ENCODE data around the gene SOSTDC1.

The SOSTDC1 gene

DNA sequence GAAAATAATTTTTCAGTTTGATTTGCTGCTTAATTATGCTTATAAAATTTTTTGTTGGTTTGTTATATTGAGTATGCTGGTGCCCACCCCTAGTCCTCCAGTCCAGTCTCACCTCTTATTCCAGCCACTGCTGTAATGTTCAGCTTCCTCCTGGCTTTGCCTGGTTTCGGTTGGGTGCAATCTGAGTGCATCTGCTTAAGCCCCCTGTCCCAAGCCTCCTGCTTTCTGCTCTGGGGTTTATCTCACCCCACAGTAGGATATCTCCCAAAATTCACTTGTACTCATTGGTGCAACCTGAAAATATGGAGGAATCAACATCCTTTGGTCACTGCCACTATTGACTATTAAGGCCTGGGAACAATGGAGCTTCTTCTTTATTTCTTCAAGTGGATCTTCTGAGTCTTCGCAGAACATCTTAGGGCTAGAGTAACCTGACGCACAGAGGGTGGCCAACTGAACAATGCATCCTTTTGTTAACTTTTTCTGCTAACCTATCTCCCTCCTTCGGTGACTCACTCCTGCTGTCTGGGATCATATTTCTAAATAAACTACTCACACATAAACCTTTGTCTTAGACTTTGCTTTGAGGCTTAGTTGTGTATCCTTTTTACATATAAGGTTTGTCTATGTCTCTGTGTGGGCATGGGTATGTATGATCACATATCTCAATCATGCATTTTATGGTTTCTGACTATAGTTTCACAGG lies 19.1 kb upstream of the SOSTDC1 start:
- TF ChIP-seq YY1 (IDR thresholded peaks at IDR 0.05; ENCODE audit: low read depth) (no peak), TEAD4 (IDR thresholded peaks at IDR 0.05) (no peak), TCF12 (IDR thresholded peaks at IDR 0.05; ENCODE audit: low read depth) (0 out of 2 replicates have a peak, but pooled peaks have one; percentile 33), EP300 (IDR thresholded peaks at IDR 0.05; ENCODE audit: borderline replicate concordance) (peak; percentile 61; the same call in 1 of the 2 replicates)

DNA sequence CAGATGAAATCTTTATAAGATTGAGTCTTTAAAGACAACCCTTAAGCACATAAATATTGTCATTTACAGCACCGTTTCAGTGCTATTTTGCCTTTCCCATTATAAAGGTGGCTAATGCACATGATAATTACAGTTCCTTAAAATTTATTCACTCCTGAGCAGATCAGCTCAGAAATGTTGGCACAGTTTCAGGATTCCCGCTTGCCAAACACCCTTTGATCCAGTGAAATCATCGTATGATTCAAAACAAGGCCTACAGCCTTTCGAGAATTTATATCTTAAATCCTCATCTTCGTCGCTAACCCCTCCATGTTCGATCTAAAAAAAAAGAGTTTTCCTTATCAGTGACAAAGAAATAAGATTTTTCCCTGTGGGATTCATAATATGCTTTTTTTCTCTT lies 14.1 kb upstream of the SOSTDC1 start:
- TF ChIP-seq TCF12 (IDR thresholded peaks at IDR 0.05; ENCODE audit: low read depth) = no peak
- TF ChIP-seq ZBTB7A (IDR thresholded peaks at IDR 0.05; ENCODE audit: low read depth) = no peak
- TF ChIP-seq, protein P1, sequence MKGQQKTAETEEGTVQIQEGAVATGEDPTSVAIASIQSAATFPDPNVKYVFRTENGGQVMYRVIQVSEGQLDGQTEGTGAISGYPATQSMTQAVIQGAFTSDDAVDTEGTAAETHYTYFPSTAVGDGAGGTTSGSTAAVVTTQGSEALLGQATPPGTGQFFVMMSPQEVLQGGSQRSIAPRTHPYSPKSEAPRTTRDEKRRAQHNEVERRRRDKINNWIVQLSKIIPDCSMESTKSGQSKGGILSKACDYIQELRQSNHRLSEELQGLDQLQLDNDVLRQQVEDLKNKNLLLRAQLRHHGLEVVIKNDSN (IDR thresholded peaks at IDR 0.05) = no peak
- TF ChIP-seq CREB1 (IDR thresholded peaks at IDR 0.05; ENCODE audit: low read depth) = no peak
- TF ChIP-seq, protein P2, sequence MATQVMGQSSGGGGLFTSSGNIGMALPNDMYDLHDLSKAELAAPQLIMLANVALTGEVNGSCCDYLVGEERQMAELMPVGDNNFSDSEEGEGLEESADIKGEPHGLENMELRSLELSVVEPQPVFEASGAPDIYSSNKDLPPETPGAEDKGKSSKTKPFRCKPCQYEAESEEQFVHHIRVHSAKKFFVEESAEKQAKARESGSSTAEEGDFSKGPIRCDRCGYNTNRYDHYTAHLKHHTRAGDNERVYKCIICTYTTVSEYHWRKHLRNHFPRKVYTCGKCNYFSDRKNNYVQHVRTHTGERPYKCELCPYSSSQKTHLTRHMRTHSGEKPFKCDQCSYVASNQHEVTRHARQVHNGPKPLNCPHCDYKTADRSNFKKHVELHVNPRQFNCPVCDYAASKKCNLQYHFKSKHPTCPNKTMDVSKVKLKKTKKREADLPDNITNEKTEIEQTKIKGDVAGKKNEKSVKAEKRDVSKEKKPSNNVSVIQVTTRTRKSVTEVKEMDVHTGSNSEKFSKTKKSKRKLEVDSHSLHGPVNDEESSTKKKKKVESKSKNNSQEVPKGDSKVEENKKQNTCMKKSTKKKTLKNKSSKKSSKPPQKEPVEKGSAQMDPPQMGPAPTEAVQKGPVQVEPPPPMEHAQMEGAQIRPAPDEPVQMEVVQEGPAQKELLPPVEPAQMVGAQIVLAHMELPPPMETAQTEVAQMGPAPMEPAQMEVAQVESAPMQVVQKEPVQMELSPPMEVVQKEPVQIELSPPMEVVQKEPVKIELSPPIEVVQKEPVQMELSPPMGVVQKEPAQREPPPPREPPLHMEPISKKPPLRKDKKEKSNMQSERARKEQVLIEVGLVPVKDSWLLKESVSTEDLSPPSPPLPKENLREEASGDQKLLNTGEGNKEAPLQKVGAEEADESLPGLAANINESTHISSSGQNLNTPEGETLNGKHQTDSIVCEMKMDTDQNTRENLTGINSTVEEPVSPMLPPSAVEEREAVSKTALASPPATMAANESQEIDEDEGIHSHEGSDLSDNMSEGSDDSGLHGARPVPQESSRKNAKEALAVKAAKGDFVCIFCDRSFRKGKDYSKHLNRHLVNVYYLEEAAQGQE (IDR thresholded peaks at IDR 0.05; ENCODE audit: low read depth) = no peak
- TF ChIP-seq CEBPB (IDR thresholded peaks at IDR 0.05) = no peak
- no peak for TF ChIP-seq YY1 (IDR thresholded peaks at IDR 0.05; ENCODE audit: low read depth)
- TF ChIP-seq EGR1 (IDR thresholded peaks at IDR 0.05) = no peak
- TF ChIP-seq, protein P3, sequence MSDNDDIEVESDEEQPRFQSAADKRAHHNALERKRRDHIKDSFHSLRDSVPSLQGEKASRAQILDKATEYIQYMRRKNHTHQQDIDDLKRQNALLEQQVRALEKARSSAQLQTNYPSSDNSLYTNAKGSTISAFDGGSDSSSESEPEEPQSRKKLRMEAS (IDR thresholded peaks at IDR 0.05) = no peak
- TF ChIP-seq EP300 (IDR thresholded peaks at IDR 0.05; ENCODE audit: borderline replicate concordance) = no peak
- TF ChIP-seq TAF1 (IDR thresholded peaks at IDR 0.05; ENCODE audit: low read depth) = no peak
- TF ChIP-seq RAD21 (IDR thresholded peaks at IDR 0.05; ENCODE audit: low read depth) = no peak
- TF ChIP-seq TEAD4 (IDR thresholded peaks at IDR 0.05) = no peak
- no peak for TF ChIP-seq NFIC (IDR thresholded peaks at IDR 0.05)
- no peak for TF ChIP-seq FOXM1 (IDR thresholded peaks at IDR 0.05; ENCODE audit: borderline replicate concordance, low read depth)

DNA sequence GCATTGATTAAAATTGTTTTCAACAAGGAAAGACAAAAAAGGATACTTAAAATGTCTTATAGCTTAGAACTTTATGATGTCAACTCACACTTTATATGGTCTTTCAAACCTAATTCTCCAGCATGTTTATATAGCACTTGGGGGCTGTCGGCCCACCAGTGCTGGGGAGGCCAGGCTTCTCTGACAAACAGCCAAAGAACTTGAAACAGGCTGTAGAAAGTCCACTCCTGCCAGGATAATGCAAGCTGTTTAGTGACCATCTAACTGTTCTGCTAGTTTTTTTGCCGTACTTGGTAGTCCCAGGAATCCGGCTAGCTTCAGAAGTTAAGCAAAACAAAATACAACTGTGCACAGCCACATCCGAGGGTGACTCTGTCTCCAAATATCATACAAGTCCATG lies 13.6 kb upstream of the SOSTDC1 start:
- TF ChIP-seq YY1 (IDR thresholded peaks at IDR 0.05; ENCODE audit: low read depth) (no peak), NFIC (IDR thresholded peaks at IDR 0.05) (no peak)

DNA sequence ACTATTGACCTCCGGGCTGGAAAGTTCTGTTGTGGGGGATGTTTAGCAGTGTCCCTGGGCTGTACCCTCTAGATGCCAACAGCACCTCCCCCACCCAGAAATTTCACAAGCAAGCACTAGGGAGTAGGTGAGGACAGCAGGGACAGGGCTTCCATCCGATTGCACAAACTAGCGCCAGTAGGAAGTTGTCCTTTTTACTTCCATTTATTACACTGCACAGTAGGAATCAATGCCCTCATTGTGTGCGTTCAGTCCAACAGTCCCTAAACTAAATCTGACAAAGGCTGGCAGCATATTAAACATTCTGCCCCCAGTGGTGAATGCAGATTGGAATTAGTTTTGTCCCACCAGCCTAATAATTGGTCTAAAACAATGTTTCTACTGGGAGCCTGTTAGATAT lies 6.4 kb upstream of the SOSTDC1 start:
- TF ChIP-seq, protein P3 (IDR thresholded peaks at IDR 0.05) = no peak
- TF ChIP-seq CREB1 (IDR thresholded peaks at IDR 0.05; ENCODE audit: low read depth) (no peak), TEAD4 (IDR thresholded peaks at IDR 0.05) (no peak), TCF12 (IDR thresholded peaks at IDR 0.05; ENCODE audit: low read depth) (no peak), YY1 (IDR thresholded peaks at IDR 0.05; ENCODE audit: low read depth) (no peak), CEBPB (IDR thresholded peaks at IDR 0.05) (no peak), EP300 (IDR thresholded peaks at IDR 0.05; ENCODE audit: borderline replicate concordance) (no peak), ZBTB7A (IDR thresholded peaks at IDR 0.05; ENCODE audit: low read depth) (no peak), TAF1 (IDR thresholded peaks at IDR 0.05; ENCODE audit: low read depth) (no peak), NFIC (IDR thresholded peaks at IDR 0.05) (no peak), FOXM1 (IDR thresholded peaks at IDR 0.05; ENCODE audit: borderline replicate concordance, low read depth) (no peak)
- TF ChIP-seq, protein P2 (IDR thresholded peaks at IDR 0.05; ENCODE audit: low read depth) = no peak
- TF ChIP-seq, protein P1 (IDR thresholded peaks at IDR 0.05) = no peak

DNA sequence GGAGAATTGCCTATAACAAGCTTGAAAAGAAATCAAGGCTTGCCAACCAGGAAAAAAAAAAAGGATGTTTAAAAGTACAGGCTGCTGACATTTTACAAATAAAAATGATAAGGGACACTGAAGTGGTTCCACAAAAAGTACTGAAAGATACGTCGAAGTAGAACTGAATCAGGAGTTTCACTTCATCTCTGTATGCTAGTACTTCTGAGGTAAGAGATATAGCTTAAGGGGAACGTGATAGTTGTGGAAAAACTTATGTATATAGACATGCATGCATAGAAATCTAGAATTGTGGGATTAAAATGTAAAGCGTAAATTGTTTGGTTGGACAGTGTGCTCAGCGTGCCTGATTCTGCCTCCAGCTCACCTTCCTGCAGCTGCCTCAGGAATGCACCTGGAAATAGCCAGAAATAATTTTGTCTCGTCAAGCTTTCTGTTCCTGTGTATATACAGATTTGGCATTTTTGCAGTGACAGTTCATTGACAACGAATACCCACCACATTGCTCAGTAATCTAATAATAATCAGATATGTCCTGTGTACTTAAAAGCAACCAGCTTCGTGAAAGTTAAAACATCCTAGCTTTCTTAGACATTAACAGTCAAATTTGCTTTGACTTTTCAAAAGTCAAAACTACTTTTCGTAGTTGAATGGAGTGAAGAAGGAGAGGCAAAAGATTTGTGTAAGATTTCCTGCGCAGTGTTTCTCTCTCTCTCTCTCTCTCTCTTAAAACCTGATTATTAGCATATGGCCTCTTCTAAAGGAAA lies 1.4 kb downstream of the SOSTDC1 start:
- no peak for TF ChIP-seq FOXM1 (IDR thresholded peaks at IDR 0.05; ENCODE audit: borderline replicate concordance, low read depth)
- TF ChIP-seq, protein P3 (IDR thresholded peaks at IDR 0.05) = no peak
- TF ChIP-seq, protein P2 (IDR thresholded peaks at IDR 0.05; ENCODE audit: low read depth) = no peak
- TF ChIP-seq CREB1 (IDR thresholded peaks at IDR 0.05; ENCODE audit: low read depth) = no peak
- no peak for TF ChIP-seq EP300 (IDR thresholded peaks at IDR 0.05; ENCODE audit: borderline replicate concordance)
- no peak for TF ChIP-seq CEBPB (IDR thresholded peaks at IDR 0.05)
- no peak for TF ChIP-seq NFIC (IDR thresholded peaks at IDR 0.05)
- no peak for TF ChIP-seq ZBTB7A (IDR thresholded peaks at IDR 0.05; ENCODE audit: low read depth)
- TF ChIP-seq TCF12 (IDR thresholded peaks at IDR 0.05; ENCODE audit: low read depth) = no peak
- TF ChIP-seq TEAD4 (IDR thresholded peaks at IDR 0.05) = no peak
- no peak for TF ChIP-seq TAF1 (IDR thresholded peaks at IDR 0.05; ENCODE audit: low read depth)

Measured in Ishikawa (cell line).